ENCODE results near the gene ABCA10. TPM values are rescaled to one million over a fixed set of nuclear protein-coding genes. Genes with fewer than 3 reads are reported as not detected.
"Not testable (repeated sequence)": the region's sequence is repeated elsewhere in the genome, so short reads cannot be mapped to it uniquely, and the experiment has no call there.

ABCA10 gene
- total RNA-seq, 1 donor from 2014 or later: 0.64 TPM

- intact Hi-C loops (cut with micrococcal nuclease): no loop called here
Observed at GRCh38 chr17:69228018-69228417, 606 bp downstream of the ABCA10 start.

GRCh38 chr17:69227541-69227940, 1.1 kb downstream of the ABCA10 start:
- intact Hi-C loops (cut with micrococcal nuclease): no loop called here

GRCh38 chr17:69223809-69224208, 4.8 kb downstream of the ABCA10 start:
- intact Hi-C loops (cut with micrococcal nuclease): no loop called here

GRCh38 chr17:69222707-69223258, 5.8 kb downstream of the ABCA10 start:
- intact Hi-C loops (cut with micrococcal nuclease): no loop called here

- intact Hi-C loops (cut with micrococcal nuclease): no loop called here
Observed at GRCh38 chr17:69220098-69220497, 8.5 kb downstream of the ABCA10 start.

GRCh38 chr17:69218986-69219385, 9.6 kb downstream of the ABCA10 start:
- intact Hi-C loops (cut with micrococcal nuclease): no loop called here

- intact Hi-C loops (cut with micrococcal nuclease): no loop called here
Observed at GRCh38 chr17:69213059-69213813, 15.4 kb downstream of the ABCA10 start.

- intact Hi-C loops (cut with micrococcal nuclease): no loop called here
Observed at GRCh38 chr17:69208640-69209039, 20.0 kb downstream of the ABCA10 start.

GRCh38 chr17:69207151-69207550, 21.5 kb downstream of the ABCA10 start:
- intact Hi-C loops (cut with micrococcal nuclease): no loop called here

GRCh38 chr17:69198238-69198637, 30.4 kb downstream of the ABCA10 start:
- intact Hi-C loops (cut with micrococcal nuclease): no loop called here

- intact Hi-C loops (cut with micrococcal nuclease): not testable (repeated sequence)
Observed at GRCh38 chr17:69196105-69196653, 32.4 kb downstream of the ABCA10 start.

GRCh38 chr17:69192754-69193153, 35.9 kb downstream of the ABCA10 start:
- intact Hi-C loops (cut with micrococcal nuclease): no loop called here

- intact Hi-C loops (cut with micrococcal nuclease): no loop called here
Observed at GRCh38 chr17:69188796-69189195, 39.8 kb downstream of the ABCA10 start.

GRCh38 chr17:69188064-69188463, 40.6 kb downstream of the ABCA10 start:
- intact Hi-C loops (cut with micrococcal nuclease): no loop called here

- intact Hi-C loops (cut with micrococcal nuclease): no loop called here
Observed at GRCh38 chr17:69187294-69187693, 41.3 kb downstream of the ABCA10 start.

- intact Hi-C loops (cut with micrococcal nuclease): no loop called here
Observed at GRCh38 chr17:69179227-69179952, 49.2 kb downstream of the ABCA10 start.

- intact Hi-C loops (cut with micrococcal nuclease): no loop called here
Observed at GRCh38 chr17:69176457-69176795, 52.2 kb downstream of the ABCA10 start.

- intact Hi-C loops (cut with micrococcal nuclease): no loop called here
Observed at GRCh38 chr17:69175625-69176456, 52.8 kb downstream of the ABCA10 start.

GRCh38 chr17:69175262-69175624, 53.4 kb downstream of the ABCA10 start:
- intact Hi-C loops (cut with micrococcal nuclease): no loop called here

- intact Hi-C loops (cut with micrococcal nuclease): no loop called here
Observed at GRCh38 chr17:69173118-69173517, 55.5 kb downstream of the ABCA10 start.

GRCh38 chr17:69170377-69170776, 58.2 kb downstream of the ABCA10 start:
- intact Hi-C loops (cut with micrococcal nuclease): no loop called here
